ENCODE results near the gene IFNA10.
"Not testable (repeated sequence)": the region's sequence is repeated elsewhere in the genome, so short reads cannot be mapped to it uniquely, and the experiment has no call there.

The IFNA10 gene

GRCh38 chr9:21207043-21207442 is at the start of gene IFNA10:
Gene IFNA10, minus strand, starts transcription at chr9:21207143. Its CDS starts 46 bp downstream, at chr9:21207097.
- not testable (repeated sequence) for DNase-seq

DNA sequence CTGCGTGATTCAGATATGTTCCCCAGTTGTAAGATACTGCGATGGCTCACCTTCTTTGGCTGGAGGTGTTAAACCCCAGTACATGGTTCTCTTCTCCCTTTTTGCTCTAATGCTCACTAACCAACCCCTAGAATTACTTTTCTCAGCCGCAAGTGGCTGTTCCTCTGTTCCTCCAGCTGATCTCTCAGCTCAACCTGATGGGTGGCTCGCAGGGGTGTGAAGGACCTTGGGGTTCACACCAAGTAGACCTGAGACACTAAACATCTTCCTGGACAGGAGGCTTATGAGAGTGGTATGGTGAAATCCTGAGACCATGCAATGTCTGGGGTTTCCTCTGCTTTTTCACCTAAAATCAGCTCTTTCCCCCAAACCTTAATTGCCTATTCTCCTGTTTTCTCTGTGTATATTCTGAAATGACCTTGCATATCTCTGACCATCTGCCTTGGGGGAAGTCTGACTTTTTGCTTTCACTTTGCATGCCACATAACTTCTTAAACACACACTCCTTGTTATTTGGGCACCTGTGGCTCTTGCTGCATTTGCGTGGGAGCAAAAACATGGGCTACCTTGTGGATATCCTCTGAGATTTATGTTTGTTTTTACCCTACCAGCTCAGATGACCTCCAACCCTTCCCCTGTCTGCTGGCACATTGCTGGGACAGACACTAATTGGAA is 48.7 kb upstream of the IFNA10 start:
- no peak for DNase-seq

DNA sequence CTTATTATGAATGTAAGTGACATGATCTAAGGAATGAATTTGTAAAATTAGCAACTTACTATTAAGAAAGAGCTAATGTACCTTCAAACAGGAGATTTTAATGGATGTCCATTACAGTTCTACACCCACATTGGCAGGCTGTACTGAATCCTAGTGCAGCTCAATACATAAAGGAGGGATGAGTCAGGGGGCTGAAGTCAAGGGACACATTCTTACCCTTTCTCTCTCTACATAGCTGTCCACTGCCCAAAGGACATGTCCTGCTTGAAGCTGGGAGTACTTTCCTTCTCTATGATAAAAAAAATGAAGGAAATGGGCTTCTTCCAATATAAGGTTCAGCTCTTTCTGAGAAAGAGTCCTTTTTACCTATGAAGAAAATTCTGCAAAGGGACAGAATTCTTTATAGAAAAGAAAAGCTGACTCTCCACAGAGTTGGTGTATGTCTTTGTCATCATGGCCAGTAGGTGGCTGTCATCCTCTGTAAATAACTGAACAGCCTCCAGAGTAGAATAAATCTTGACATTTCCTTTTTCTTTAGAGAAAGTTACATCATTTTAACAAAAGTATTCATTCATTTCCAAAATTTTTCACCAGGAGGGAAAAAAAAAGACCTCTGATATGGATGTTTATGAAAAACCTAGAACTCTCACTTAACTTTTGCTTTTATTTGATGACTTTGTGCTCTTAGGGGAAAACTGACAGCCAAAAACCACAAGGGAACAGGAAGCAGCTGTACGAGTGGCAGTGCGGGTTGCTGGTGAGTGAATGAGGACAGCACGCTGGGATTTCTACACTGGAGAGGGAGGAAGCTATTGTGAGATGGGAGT is 46.0 kb upstream of the IFNA10 start:
- no peak for DNase-seq

DNA sequence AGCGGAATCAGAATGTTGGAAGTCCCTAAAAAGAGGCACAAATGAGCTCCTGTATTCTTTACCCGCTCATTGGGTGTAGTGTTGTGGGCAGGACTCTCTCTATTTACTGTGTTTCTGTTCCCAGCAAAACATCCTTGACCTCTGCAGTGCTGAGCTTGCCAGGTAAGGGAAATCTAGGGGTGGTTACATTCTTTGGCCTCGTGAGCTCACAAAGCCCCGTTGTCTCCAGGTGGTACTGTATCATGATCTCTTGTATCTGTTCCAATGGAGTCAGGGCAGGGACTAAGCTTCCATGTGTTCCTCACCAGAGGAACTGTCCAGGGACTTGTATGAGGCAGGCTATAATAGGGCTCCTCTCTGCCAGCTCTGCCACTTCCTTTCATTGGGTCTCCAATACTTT is 44.7 kb upstream of the IFNA10 start:
- DNase-seq: no peak

- DNase-seq: no peak
These were observed 44.2 kb upstream of the IFNA10 start for GRCh38 chr9:21251190-21251589.

- DNase-seq: no peak
These were observed 37.9 kb upstream of the IFNA10 start for GRCh38 chr9:21244836-21245235.

DNA sequence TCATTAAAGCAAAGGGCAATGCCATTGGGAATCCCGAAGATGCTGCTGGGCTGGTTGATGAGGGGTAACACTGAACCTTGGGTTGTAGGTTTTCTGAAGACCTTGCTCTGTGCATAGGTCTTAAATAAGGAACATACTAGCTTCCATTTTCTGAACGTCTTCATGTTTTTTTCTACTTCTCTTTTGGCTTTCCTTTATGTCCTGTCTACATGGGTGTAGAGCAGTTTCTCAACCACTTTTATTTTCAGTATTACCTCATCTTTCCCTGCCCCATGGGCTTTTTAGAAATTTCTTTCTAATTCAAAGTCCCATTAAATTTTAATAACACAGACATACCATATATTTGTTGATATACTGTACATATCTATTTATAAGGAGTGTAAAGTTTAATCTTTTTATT is 33.0 kb upstream of the IFNA10 start, which contains the start of gene IFNA14:
IFNA14 (minus strand) TSS at position 95 of the 400 bp plus-strand sequence; CDS start at position 25, 70 bp downstream.
- no peak for DNase-seq

GRCh38 chr9:21236360-21236714 is 29.4 kb upstream of the IFNA10 start:
- DNase-seq: not testable (repeated sequence)

DNA sequence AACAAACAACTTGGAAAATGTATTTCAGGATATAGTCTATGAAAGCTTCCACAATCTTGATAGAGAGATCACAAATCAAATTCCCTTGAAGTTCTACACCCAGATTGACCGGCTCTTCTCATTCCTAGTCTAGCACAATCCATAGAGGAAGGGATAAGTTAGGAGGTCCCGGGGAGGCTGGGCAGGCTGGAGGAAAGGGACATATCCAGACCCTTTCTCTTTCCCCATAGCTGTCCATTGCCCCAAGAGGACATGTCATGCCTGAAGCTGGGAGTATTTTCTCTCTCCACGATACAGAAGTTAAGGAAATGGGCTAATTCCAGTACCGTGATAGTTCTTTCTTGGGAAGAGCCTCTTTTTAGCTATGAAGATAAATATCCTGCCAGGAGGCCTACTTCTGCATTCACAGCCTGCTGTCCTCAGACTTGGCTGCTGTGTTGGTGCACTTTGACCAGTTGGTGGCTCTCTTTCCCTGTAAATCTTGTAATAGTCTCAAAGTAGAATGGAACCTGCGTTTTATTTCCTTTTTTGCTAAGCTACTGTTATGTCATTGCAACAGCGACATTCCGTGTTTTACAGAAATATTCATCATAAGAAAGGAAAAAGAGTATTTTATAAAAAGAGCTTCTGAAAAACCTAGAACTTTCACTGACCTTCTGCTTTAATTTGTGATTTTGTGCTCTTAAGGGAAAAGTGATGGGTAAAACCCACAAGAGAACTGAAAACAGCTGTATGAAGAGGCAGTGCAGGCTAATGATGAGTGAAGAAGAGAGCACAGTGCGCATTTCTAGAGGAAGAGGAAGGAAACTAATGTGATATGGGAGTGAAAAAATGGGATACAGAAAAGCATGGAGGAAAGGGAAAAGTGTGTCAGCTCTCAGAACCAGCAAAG is 28.8 kb upstream of the IFNA10 start:
- DNase-seq: not testable (repeated sequence)

- DNase-seq: no peak
These were observed 27.3 kb upstream of the IFNA10 start for GRCh38 chr9:21234153-21234687.

DNA sequence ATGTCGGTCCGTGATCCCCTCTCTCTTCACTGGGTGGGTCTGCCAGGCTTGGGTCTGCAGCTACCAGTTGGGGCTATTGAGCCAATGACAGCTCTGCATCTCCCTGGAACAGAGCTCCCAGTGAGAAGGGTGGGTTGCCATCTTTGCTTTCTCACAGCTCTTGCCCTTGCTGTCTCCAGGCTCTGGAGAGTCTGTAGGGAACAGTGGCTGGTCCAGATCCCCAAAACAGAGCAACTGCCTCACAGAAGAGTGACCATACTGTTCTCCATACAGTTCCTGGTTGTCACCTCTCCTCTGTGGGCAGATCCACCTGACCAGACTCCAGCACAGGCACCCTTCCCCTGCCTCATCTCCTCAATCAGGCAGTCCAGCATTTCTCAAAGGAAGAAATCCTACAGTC is 26.3 kb upstream of the IFNA10 start:
- DNase-seq: no peak

GRCh38 chr9:21228122-21228521 is 21.2 kb upstream of the IFNA10 start, which contains the start of gene IFNA17:
Gene IFNA17, minus strand, starts transcription at chr9:21228222. Its CDS starts 49 bp downstream, at chr9:21228173.
- no peak for DNase-seq

DNA sequence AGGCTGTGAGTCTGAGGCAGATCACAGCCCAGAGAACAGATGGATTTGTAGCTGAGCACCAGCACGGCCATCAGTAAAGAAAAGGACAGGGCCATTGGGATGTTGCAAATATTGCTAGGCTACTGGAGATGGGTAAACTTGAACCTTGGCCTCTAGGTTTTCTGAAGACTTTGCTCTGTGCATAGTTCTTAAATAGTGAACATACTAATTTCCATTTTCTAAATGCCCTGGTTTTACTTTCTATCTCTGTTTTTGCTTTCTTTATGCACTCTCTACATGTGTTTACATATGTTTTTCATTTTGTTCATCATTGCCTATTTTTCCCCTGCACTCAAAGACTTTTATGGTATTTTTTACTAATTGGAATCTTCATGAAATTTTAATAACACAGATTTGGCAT is 10.3 kb upstream of the IFNA10 start, which contains the start of gene IFNA16:
IFNA16 (minus strand) TSS at position 101 of the 400 bp plus-strand sequence; CDS start at position 95, 6 bp downstream.
- DNase-seq: not testable (repeated sequence)

DNA sequence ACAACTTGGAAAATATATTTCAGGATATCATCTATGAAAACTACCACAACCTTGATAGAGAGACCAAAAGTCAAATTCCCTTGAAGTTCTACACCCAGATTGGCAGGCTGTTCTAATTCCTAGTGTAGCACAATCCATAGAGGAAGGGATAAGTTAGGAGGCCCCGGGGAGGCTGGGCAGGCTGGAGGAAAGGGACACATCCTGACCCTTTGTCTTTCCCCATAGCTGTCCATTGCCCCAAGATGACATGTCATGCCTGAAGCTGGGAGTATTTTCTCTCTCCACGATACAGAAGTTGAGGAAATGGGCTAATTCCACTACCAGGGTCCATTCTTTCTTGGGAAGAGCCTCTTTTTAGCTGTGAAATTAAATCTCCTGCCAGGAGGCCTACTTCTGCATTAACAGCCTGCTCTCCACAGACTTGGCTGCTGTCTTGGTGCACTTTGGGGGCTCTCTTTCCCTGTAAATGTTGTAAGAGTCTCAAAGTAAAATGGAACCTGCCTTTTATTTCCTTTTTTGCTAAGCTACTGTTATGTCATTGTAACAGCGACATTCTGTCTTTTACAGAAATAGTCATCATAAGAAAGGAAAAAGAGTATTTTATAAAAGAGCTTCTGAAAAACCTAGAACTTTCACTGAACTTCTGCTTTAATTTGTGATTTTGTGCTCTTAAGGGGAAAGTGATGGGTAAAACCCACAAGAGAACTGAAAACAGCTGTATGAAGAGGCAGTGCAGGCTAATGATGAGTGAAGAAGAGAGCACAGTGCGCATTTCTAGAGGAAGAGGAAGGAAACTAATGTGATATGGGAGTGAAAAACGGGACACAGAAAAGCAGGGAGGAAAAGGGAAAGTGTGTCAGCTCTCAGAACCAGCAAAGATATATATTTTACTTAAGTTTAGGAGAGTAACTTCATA is 6.7 kb upstream of the IFNA10 start:
- not testable (repeated sequence) for DNase-seq

- DNase-seq: not testable (repeated sequence)
These were observed 5.2 kb upstream of the IFNA10 start for GRCh38 chr9:21212160-21212559.

DNA sequence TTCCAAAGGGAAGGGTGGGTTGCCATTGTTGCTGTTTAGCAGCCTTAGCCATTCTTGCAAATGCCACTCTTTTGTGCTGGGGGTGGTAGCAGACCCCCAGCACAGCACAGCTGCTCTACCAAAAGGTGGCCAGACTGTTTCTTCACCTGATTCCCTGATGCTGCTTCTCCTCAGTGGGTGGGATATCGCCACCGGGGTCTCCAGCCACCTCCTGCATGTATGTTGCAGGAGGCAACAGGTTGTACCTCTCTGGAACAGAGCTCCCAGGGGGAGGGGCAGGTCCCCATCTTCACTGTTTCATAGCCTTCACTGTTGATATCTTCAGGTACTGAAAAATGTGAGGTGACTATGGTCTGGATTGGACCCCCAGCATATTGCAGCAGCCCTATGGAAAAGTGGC is 3.8 kb upstream of the IFNA10 start:
- DNase-seq: not testable (repeated sequence)

- DNase-seq: no peak
These were observed 3.4 kb upstream of the IFNA10 start for GRCh38 chr9:21210311-21210710.

DNA sequence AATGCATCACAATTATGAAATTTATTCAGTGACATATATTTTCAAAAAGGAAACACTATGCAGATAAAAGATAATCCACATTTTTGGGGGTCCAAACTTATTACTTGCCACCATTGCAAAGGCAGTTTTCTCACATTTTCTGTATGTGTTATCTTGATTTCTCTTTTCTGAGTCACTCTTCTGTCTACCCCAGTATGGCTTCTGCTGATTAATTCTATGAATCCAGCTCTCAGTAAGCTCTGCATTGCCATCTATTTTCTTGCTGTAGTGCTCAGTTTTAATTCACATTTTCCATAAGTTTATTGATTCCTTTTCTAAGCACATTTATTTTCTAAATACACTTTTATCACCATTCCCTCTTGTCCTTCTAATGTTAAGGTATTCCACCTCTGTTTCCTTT is 1.7 kb downstream of the IFNA10 start:
- DNase-seq: no peak

DNA sequence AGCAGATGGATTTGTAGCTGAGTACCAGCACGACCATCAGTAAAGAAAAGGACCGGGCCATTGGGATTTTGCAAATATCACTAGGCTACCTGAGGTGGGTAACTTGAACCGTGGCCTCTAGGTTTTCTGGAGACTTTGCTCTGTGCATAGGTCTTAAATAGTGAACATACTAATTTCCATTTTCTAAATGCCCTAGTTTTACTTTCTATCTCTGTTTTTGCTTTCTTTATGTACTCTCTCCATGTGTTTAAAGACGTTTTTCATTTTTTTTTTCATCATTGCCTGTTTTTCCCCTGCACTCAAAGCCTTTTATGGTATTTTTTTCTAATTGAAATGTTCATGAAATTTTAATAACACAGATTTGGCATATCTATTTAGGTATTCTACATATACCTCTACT is 4.8 kb downstream of the IFNA10 start, which contains the start of gene IFNA7:
IFNA7 (minus strand) TSS at position 101 of the 400 bp plus-strand sequence; CDS start at position 61, 40 bp downstream.
- DNase-seq: not testable (repeated sequence)

DNA sequence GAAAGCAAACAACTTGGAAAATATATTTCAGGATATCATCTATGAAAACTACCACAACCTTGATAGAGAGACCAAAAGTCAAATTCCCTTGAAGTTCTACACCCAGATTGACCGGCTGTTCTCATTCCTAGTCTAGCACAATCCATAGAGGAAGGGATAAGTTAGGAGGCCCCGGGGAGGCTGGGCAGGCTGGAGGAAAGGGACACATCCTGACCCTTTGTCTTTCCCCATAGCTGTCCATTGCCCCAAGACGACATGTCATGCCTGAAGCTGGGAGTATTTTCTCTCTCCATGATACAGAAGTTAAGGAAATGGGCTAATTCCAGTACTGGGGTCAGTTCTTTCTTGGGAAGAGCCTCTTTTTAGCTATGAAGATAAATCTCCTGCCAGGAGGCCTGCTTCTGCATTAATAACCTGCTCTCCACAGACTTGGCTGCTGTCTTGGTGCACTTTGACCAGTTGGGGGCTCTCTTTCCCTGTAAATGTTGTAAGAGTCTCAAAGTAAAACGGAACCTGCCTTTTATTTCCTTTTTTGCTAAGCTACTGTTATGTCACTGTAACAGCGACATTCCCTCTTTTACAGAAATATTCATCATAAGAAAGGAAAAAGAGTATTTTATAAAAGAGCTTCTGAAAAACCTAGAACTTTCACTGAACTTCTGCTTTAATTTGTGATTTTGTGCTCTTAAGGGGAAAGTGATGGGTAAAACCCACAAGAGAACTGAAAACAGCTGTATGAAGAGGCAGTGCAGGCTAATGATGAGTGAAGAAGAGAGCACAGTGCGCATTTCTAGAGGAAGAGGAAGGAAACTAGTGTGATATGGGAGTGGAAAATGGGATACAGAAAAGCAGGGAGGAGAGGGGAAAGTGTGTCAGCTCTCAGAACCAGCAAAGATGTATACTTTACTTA is 11.8 kb downstream of the IFNA10 start:
- peak; percentile 40 to 46 for DNase-seq
